SU-DHL-6 (cell line): ENCODE data around the gene CRISPLD2.

Source experiments
- H2AFZ ChIP-seq: fragments of 200-600 bp; sonication (generic); 2 replicates; pipeline ENCODE4 v1.6.1; 2014; ENCODE audit warnings: low read depth, mild to moderate bottlenecking, moderate library complexity, mixed read lengths, antibody characterized with exemption, low read length; ENCODE audit not compliant: severe bottlenecking
- H3F3A ChIP-seq: fragments of 200-600 bp; shearing (Covaris generic); 2 replicates; pipeline ENCODE4 v1.6.0; 2016; ENCODE audit warnings: antibody characterized with exemption, mild to moderate bottlenecking; ENCODE audit not compliant: insufficient read depth
- H3K27ac ChIP-seq: fragments of 200-600 bp; sonication (generic); 2 replicates; pipeline ENCODE4 v1.5.1; 2016; ENCODE audit warnings: low read depth, mild to moderate bottlenecking, low read length, moderate library complexity, mixed read lengths
- H3K27me3 ChIP-seq: fragments of 200-600 bp; sonication (generic), shearing (Covaris generic); 2 replicates; pipeline ENCODE4 v1.6.0; 2014; ENCODE audit warnings: mild to moderate bottlenecking, low read length
- H3K36me3 ChIP-seq: fragments of 200-600 bp; sonication (generic); 2 replicates; pipeline ENCODE4 v1.6.1; 2014; ENCODE audit warnings: mild to moderate bottlenecking, low read length, mixed read lengths
- H3K4me2 ChIP-seq: fragments of 300-600, 200-600 bp; shearing (Covaris generic), sonication (generic); 2 replicates; pipeline ENCODE4 v1.6.0; 2014; ENCODE audit warnings: low read length, low read depth, mild to moderate bottlenecking; ENCODE audit not compliant: poor library complexity, severe bottlenecking
- H3K4me3 ChIP-seq: fragments of 200-600 bp; sonication (generic); 2 replicates; pipeline ENCODE4 v1.5.1; 2014; ENCODE audit warnings: antibody characterized with exemption, low read length, mild to moderate bottlenecking, mixed read lengths; ENCODE audit not compliant: insufficient read depth, poor library complexity, severe bottlenecking
- H3K79me2 ChIP-seq: fragments of 200-600 bp; sonication (generic); 2 replicates; pipeline ENCODE4 v1.6.1; 2014; ENCODE audit warnings: mild to moderate bottlenecking, low read length, moderate library complexity; ENCODE audit not compliant: insufficient read depth
- H3K9ac ChIP-seq: fragments of 200-600 bp; sonication (generic); 2 replicates; pipeline ENCODE4 v1.7.0; 2014; ENCODE audit warnings: mild to moderate bottlenecking, low read length
- H3K9me2 ChIP-seq: fragments of 200-600 bp; sonication (generic); replicated peaks from 2 replicates; pipeline ENCODE4 v1.6.1; 2014; ENCODE audit warnings: low read length; ENCODE audit not compliant: insufficient read depth
- H3K9me3 ChIP-seq: fragments of 200-600 bp; sonication (generic); 2 replicates; pipeline ENCODE4 v1.6.1; 2014; ENCODE audit warnings: low read length, mixed read lengths; ENCODE audit not compliant: insufficient read depth
- H4K20me1 ChIP-seq: fragments of 200-600 bp; sonication (generic); 2 replicates; pipeline ENCODE4 v1.6.1; 2014; ENCODE audit warnings: low read depth, mild to moderate bottlenecking, antibody characterized with exemption, low read length, moderate library complexity, mixed read lengths
- EZH2phosphoT487 ChIP-seq: fragments of 200-600 bp; sonication (generic), shearing (Covaris generic); conservative IDR thresholded peaks from 2 replicates; pipeline ENCODE4 v1.6.1; 2018; ENCODE audit warnings: mild to moderate bottlenecking, antibody characterized with exemption, low read length, moderate library complexity, mixed read lengths
- TF ChIP-seq, protein P1 (sequence below): fragments of 200-600 bp; sonication (generic); IDR thresholded peaks from one replicate; pipeline ENCODE4 v1.5.1; 2017; ENCODE audit warnings: antibody characterized with exemption, mild to moderate bottlenecking, low read length, moderate library complexity; ENCODE audit not compliant: insufficient read depth, poor library complexity, severe bottlenecking

Gene CRISPLD2

DNA sequence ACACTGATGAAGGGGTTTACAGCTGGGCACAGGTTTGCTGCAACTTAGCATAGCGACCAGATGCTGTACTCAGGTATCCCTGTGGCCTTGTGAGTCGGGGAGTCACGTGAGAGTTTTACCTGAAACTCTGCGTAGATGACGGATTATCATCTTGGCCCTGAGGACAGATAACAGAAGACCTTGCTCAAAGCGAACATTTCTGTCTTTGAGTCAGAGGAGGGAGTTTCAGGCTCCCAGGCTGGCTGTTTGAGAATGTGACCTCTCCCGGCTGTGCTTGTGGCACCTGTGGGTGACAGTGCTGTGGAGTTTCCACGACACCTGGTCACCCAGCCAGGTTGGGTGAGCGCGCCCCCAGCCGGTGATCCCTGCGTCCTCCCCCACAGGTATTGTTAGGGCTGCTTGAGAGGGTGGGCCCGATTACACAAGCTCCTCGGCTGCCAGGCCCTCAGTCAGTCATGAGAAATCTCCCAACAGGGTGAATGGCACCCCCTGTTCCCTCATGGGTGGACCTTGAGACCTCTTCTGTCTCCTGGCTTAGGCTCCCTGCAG lies 44.4 kb upstream of the CRISPLD2 start:
- H3K9ac ChIP-seq = no peak overlapping the region
- H3K9me3 ChIP-seq = no peaks in the 10 kb centered on the region
- no peak overlapping the region for H3K4me2 ChIP-seq
- no peaks in the 10 kb centered on the region for H3K27me3 ChIP-seq
- no peaks in the 10 kb centered on the region for H3K9me2 ChIP-seq
- H3K79me2 ChIP-seq = no peaks in the 10 kb centered on the region
- H3K4me3 ChIP-seq = no peak overlapping the region
- H3K36me3 ChIP-seq = peaks cover 21% of the 10 kb centered on the region; the same call in 1 of the 2 replicates
- no peak overlapping the region for H3K27ac ChIP-seq
- H3F3A ChIP-seq = no peaks in the 10 kb centered on the region
- TF ChIP-seq, protein P1, sequence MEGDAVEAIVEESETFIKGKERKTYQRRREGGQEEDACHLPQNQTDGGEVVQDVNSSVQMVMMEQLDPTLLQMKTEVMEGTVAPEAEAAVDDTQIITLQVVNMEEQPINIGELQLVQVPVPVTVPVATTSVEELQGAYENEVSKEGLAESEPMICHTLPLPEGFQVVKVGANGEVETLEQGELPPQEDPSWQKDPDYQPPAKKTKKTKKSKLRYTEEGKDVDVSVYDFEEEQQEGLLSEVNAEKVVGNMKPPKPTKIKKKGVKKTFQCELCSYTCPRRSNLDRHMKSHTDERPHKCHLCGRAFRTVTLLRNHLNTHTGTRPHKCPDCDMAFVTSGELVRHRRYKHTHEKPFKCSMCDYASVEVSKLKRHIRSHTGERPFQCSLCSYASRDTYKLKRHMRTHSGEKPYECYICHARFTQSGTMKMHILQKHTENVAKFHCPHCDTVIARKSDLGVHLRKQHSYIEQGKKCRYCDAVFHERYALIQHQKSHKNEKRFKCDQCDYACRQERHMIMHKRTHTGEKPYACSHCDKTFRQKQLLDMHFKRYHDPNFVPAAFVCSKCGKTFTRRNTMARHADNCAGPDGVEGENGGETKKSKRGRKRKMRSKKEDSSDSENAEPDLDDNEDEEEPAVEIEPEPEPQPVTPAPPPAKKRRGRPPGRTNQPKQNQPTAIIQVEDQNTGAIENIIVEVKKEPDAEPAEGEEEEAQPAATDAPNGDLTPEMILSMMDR = no peak
- TF ChIP-seq EZH2phosphoT487 = no peak
- H2AFZ ChIP-seq = no peak overlapping the region
- H4K20me1 ChIP-seq = no peaks in the 10 kb centered on the region

DNA sequence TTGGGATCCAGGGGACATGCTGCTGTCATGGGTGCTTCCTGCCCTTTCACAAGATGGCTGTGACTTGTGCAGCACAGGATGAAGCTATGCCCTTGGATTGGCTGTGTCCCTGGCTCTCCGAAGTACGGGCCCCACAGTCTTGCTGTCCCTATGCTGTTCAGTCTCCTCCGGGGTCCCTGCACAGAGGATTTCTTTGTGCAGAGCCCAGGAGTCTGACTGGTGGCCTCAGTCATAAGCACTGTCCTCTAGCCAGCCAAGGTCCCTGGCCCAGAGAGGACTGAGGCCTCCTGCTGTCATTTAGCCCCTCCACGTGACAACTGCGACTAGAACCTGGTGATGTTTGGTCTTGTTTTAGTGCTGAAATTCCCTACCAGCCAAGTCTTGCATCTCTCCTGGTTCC lies 42.4 kb upstream of the CRISPLD2 start:
- no peak overlapping the region for H3K9ac ChIP-seq
- TF ChIP-seq EZH2phosphoT487 = no peak
- TF ChIP-seq, protein P1 = no peak

DNA sequence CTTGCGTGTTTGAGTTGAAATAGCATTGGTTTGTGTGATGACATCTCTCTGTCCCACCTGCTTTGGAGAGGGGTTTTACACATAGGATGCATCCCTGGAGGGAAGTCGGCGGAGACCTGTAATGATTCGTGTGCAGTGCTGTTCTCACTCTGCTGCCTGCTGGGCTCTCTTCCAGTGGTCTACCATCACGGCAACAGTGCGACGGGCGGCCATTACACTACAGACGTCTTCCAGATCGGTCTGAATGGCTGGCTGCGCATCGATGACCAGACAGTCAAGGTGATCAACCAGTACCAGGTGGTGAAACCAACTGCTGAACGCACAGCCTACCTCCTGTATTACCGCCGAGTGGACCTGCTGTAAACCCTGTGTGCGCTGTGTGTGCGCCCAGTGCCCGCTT lies 41.1 kb upstream of the CRISPLD2 start:
- Histone ChIP-seq H3K36me3 (peaks cover 13% of the 10 kb centered on the region; the same call in 1 of the 2 replicates), H3K27me3 (no peaks in the 10 kb centered on the region), H2AFZ (no peak overlapping the region), H3K9me3 (no peaks in the 10 kb centered on the region), H3K9me2 (no peaks in the 10 kb centered on the region), H3K9ac (no peak overlapping the region), H4K20me1 (no peaks in the 10 kb centered on the region), H3K79me2 (no peaks in the 10 kb centered on the region), H3K27ac (no peak overlapping the region), H3K4me3 (no peak overlapping the region), H3F3A (no peaks in the 10 kb centered on the region), H3K4me2 (no peak overlapping the region)
- TF ChIP-seq, protein P1 = no peak
- TF ChIP-seq EZH2phosphoT487 = no peak

More for the DNA sequence above, 42.4 kb upstream of the CRISPLD2 start:
- no peak overlapping the region for H3K27ac ChIP-seq
- H3F3A ChIP-seq = no peaks in the 10 kb centered on the region
- H3K9me2 ChIP-seq = no peaks in the 10 kb centered on the region
- no peaks in the 10 kb centered on the region for H3K79me2 ChIP-seq
- H3K27me3 ChIP-seq = no peaks in the 10 kb centered on the region
- no peak overlapping the region for H2AFZ ChIP-seq
- no peak overlapping the region for H3K4me2 ChIP-seq
- no peaks in the 10 kb centered on the region for H3K9me3 ChIP-seq
- H4K20me1 ChIP-seq = no peaks in the 10 kb centered on the region
- H3K4me3 ChIP-seq = no peak overlapping the region
- peaks cover 20% of the 10 kb centered on the region; the same call in 1 of the 2 replicates for H3K36me3 ChIP-seq
